Measurements from ENCODE around the gene RAB3IP.
"Not testable (repeated sequence)": the region's sequence is repeated elsewhere in the genome, so short reads cannot be mapped to it uniquely, and the experiment has no call there.

RAB3IP gene

GRCh38 chr12:69789351-69789750 is 50.7 kb downstream of the RAB3IP start:
- peaks cover 35% of the 10 kb centered on the region for H3K36me3 ChIP-seq
- no peaks in the 10 kb centered on the region for H3K4me1 ChIP-seq (ENCODE audit: control insufficient read depth in 1 of 2, insufficient read depth in 1 of 2, low read depth in 1 of 2, low read length in 1 of 2)
- no peaks in the 10 kb centered on the region for H3K27me3 ChIP-seq
- TF ChIP-seq CTCF (IDR thresholded peaks at IDR 0.05), result no peak
- H3K27ac ChIP-seq, result no peak overlapping the region
- H3K9me3 ChIP-seq, result peaks cover 16% of the 10 kb centered on the region
- H3K4me3 ChIP-seq (ENCODE audit: low read depth in 1 of 2, low read length in 1 of 2), result no peak overlapping the region

GRCh38 chr12:69792533-69792932 is 53.9 kb downstream of the RAB3IP start:
- H3K27ac ChIP-seq, result no peak overlapping the region
- no peaks in the 10 kb centered on the region for H3K27me3 ChIP-seq
- peaks cover 33% of the 10 kb centered on the region for H3K36me3 ChIP-seq
- peaks cover 16% of the 10 kb centered on the region for H3K9me3 ChIP-seq
- no peak overlapping the region for H3K4me3 ChIP-seq (ENCODE audit: low read depth in 1 of 2, low read length in 1 of 2)
- no peaks in the 10 kb centered on the region for H3K4me1 ChIP-seq (ENCODE audit: control insufficient read depth in 1 of 2, insufficient read depth in 1 of 2, low read depth in 1 of 2, low read length in 1 of 2)
- TF ChIP-seq CTCF (IDR thresholded peaks at IDR 0.05), result no peak

- not testable (repeated sequence) for H3K27me3 ChIP-seq; H3K27ac ChIP-seq; H3K4me3 ChIP-seq (ENCODE audit: low read depth in 1 of 2, low read length in 1 of 2); H3K9me3 ChIP-seq; H3K4me1 ChIP-seq (ENCODE audit: control insufficient read depth in 1 of 2, insufficient read depth in 1 of 2, low read depth in 1 of 2, low read length in 1 of 2)
- H3K36me3 ChIP-seq, result peaks cover 17% of the 10 kb centered on the region
These were observed 68.6 kb downstream of the RAB3IP start for GRCh38 chr12:69807101-69807897.

- no peaks in the 10 kb centered on the region for H3K27me3 ChIP-seq
- no peak overlapping the region for H3K4me3 ChIP-seq (ENCODE audit: low read depth in 1 of 2, low read length in 1 of 2)
- H3K4me1 ChIP-seq (ENCODE audit: control insufficient read depth in 1 of 2, insufficient read depth in 1 of 2, low read depth in 1 of 2, low read length in 1 of 2), result no peaks in the 10 kb centered on the region
- peaks cover 47% of the 10 kb centered on the region for H3K36me3 ChIP-seq
- H3K27ac ChIP-seq, result no peak overlapping the region
- no peaks in the 10 kb centered on the region for H3K9me3 ChIP-seq
- no peak for TF ChIP-seq CTCF (IDR thresholded peaks at IDR 0.05)
These were observed 72.3 kb downstream of the RAB3IP start for GRCh38 chr12:69810870-69811498.

- Histone ChIP-seq H3K36me3 (peaks cover 39% of the 10 kb centered on the region), H3K27me3 (no peaks in the 10 kb centered on the region), H3K4me3 (ENCODE audit: low read depth in 1 of 2, low read length in 1 of 2) (no peak overlapping the region), H3K9me3 (no peaks in the 10 kb centered on the region), H3K4me1 (ENCODE audit: control insufficient read depth in 1 of 2, insufficient read depth in 1 of 2, low read depth in 1 of 2, low read length in 1 of 2) (no peaks in the 10 kb centered on the region), H3K27ac (no peak overlapping the region)
- no peak for TF ChIP-seq CTCF (IDR thresholded peaks at IDR 0.05)
These were observed 77.4 kb downstream of the RAB3IP start for GRCh38 chr12:69816082-69816481.

GRCh38 chr12:69821032-69821455 is 82.4 kb downstream of the RAB3IP start:
- Histone ChIP-seq H3K36me3 (peaks cover under 1% of the 10 kb centered on the region), H3K4me1 (ENCODE audit: control insufficient read depth in 1 of 2, insufficient read depth in 1 of 2, low read depth in 1 of 2, low read length in 1 of 2) (no peaks in the 10 kb centered on the region), H3K4me3 (ENCODE audit: low read depth in 1 of 2, low read length in 1 of 2) (no peak overlapping the region), H3K27me3 (peaks cover 4% of the 10 kb centered on the region), H3K9me3 (no peaks in the 10 kb centered on the region), H3K27ac (no peak overlapping the region)
- no peak for TF ChIP-seq CTCF (IDR thresholded peaks at IDR 0.05)
